A549 (cell line): ENCODE measurements around the gene STOX1. TPM values are rescaled to one million over a fixed set of nuclear protein-coding genes. Genes with fewer than 3 reads are reported as not detected.
A peak's percentile ranks its signal among the peaks of the same experiment; 100 is the strongest.
"Not testable (repeated sequence)": the region's sequence is repeated elsewhere in the genome, so short reads cannot be mapped to it uniquely, and the experiment has no call there.

ENCODE experiments used
- ATAC-seq, 2 experiments: fragments of 200-7000 bp in 1 of 2; fragments of >200 bp in 1 of 2; cut with Nextera tagmentation in 1 of 2; cut with Tn5 transposase in 1 of 2; 3 replicates each; pipeline versions ENCODE4 v1.8.0 to v1.9.1; 2018 to 2020; ENCODE audit warnings: mild to moderate bottlenecking in 1 of 2, moderate library complexity in 1 of 2
- CTCF ChIA-PET: fragments of 300-600 bp; sonication (Branson Sonifier 250); formaldehyde crosslinking; extraction: SDS; loops from one replicate; lab custom pipeline; 2021; ENCODE audit warnings: antibody characterized with exemption, inconsistent platforms; lab: Yijun Ruan, JAX
- POLR2A ChIA-PET: fragments of 350-600 bp; formaldehyde crosslinking; extraction: SDS; loops from one replicate; lab custom pipeline; 2021; ENCODE audit warnings: antibody characterized with exemption, inconsistent platforms; lab: Yijun Ruan, JAX
- DNase-seq, 2 experiments: peaks; one replicate each; pipeline versions ENCODE4 v3.0.0 to v3.0.0-alpha.2; 2011 to 2016; ENCODE audit warnings: low read depth in 1 of 2, low spot score in 1 of 2
- FAIRE-seq: peaks from 2 replicates; lab custom pipeline; 2011; peaks lifted over from hg19 to GRCh38; lab: Jason Lieb, UNC
- H3K27ac ChIP-seq, 2 experiments: fragments of >200 bp; sonication (Bioruptor Twin); formaldehyde crosslinking; 3 replicates each; pipeline ENCODE4 v1.5.1; 2016 to 2017
- H3K4me1 ChIP-seq: fragments of >200 bp; sonication (Bioruptor Twin); formaldehyde crosslinking; 3 replicates; pipeline ENCODE4 v1.6.1; 2016
- H3K4me2 ChIP-seq: fragments of >200 bp; sonication (Bioruptor Twin); formaldehyde crosslinking; 3 replicates; pipeline ENCODE4 v1.6.1; 2016
- H3K4me3 ChIP-seq: fragments of >200 bp; sonication (Bioruptor Twin); formaldehyde crosslinking; 3 replicates; pipeline ENCODE4 v1.5.1; 2016
- H3K9me3 ChIP-seq: fragments of >200 bp; sonication (Bioruptor Twin); formaldehyde crosslinking; 3 replicates; pipeline ENCODE4 v1.6.1; 2016
- BCL3 ChIP-seq: fragments of >200 bp; sonication (Bioruptor Twin); formaldehyde crosslinking; IDR thresholded peaks from 3 replicates; pipeline ENCODE4 v1.6.1; 2016
- BHLHE40 ChIP-seq: IDR thresholded peaks from 2 replicates; pipeline ENCODE4 v1.6.1; 2012; ENCODE audit warnings: low read depth, low read length, inconsistent platforms
- CBX2 ChIP-seq: fragments of 200-600 bp; sonication (generic); IDR thresholded peaks from 2 replicates; pipeline ENCODE4 v1.6.1; 2016; ENCODE audit warnings: low read depth, mild to moderate bottlenecking, borderline replicate concordance
- CBX8 ChIP-seq: fragments of 200-600 bp; sonication (generic); IDR thresholded peaks from 2 replicates; pipeline ENCODE4 v1.6.1; 2016
- CHD2 ChIP-seq: fragments of 150-350 bp; IDR thresholded peaks from 2 replicates; pipeline ENCODE4 v1.6.1; 2014; ENCODE audit warnings: low read length; ENCODE audit not compliant: partially characterized antibody
- CHD4 ChIP-seq: fragments of 200-600 bp; sonication (generic); IDR thresholded peaks from 2 replicates; pipeline ENCODE4 v1.6.1; 2016; ENCODE audit warnings: antibody characterized with exemption, mild to moderate bottlenecking, borderline replicate concordance
- EHF ChIP-seq: fragments of 250-450 bp; sonication (Bioruptor Pico); IDR thresholded peaks from 2 replicates; pipeline ENCODE4 v1.5.0; 2020; ENCODE audit warnings: mild to moderate bottlenecking
- EP300 ChIP-seq, 2 experiments: fragments of >200 bp; sonication (Bioruptor Twin); formaldehyde crosslinking; IDR thresholded peaks; 2 replicates in 1 of 2; 3 replicates in 1 of 2; pipeline ENCODE4 v1.6.1; 2016 to 2017
- ESRRA ChIP-seq: fragments of 150-350 bp; IDR thresholded peaks from 2 replicates; pipeline ENCODE4 v1.6.1; 2014; ENCODE audit warnings: mild to moderate bottlenecking, low read length, borderline replicate concordance
- HOXA7 ChIP-seq: fragments of 250-450 bp; sonication (Bioruptor Pico); IDR thresholded peaks from 2 replicates; pipeline ENCODE4 v1.5.0; 2020; ENCODE audit warnings: mild to moderate bottlenecking, moderate library complexity
- KDM1A ChIP-seq: fragments of 200-600 bp; sonication (generic); IDR thresholded peaks from 2 replicates; pipeline ENCODE4 v1.6.1; 2016; ENCODE audit warnings: low read depth, mild to moderate bottlenecking
- MAFK ChIP-seq: fragments of 450-650 bp; IDR thresholded peaks from 2 replicates; pipeline ENCODE4 v1.6.1; 2014; ENCODE audit not compliant: partially characterized antibody
- NPAS2 ChIP-seq: fragments of 250-450 bp; sonication (Bioruptor Pico); IDR thresholded peaks from 2 replicates; pipeline ENCODE4 v1.8.0; 2022; ENCODE audit warnings: mild to moderate bottlenecking, moderate library complexity, borderline replicate concordance
- POLR2A ChIP-seq: IDR thresholded peaks from 2 replicates; pipeline ENCODE4 v1.6.1; 2012; ENCODE audit warnings: mild to moderate bottlenecking, low read length
- RCOR1 ChIP-seq: fragments of 150-350 bp; IDR thresholded peaks from 2 replicates; pipeline ENCODE4 v1.6.1; 2014; ENCODE audit warnings: antibody characterized with exemption, low read length, low read depth
- REST ChIP-seq: fragments of 200-600 bp; sonication (generic); IDR thresholded peaks from 2 replicates; pipeline ENCODE4 v1.6.1; 2016; ENCODE audit warnings: antibody characterized with exemption, mild to moderate bottlenecking, moderate library complexity
- SMC3 ChIP-seq: fragments of >200 bp; sonication (Bioruptor Twin); formaldehyde crosslinking; IDR thresholded peaks from 3 replicates; pipeline ENCODE4 v1.6.1; 2018; ENCODE audit warnings: inconsistent platforms
- TFCP2L1 ChIP-seq: fragments of 250-450 bp; sonication (Bioruptor Pico); IDR thresholded peaks from 2 replicates; pipeline ENCODE4 v1.5.0; 2021; ENCODE audit warnings: mild to moderate bottlenecking
- ZFP36 ChIP-seq: fragments of 450-650 bp; IDR thresholded peaks from 2 replicates; pipeline ENCODE4 v1.6.1; 2014; ENCODE audit warnings: borderline replicate concordance; ENCODE audit not compliant: partially characterized antibody
- ZNF302 ChIP-seq: fragments of 250-450 bp; sonication (Bioruptor Pico); IDR thresholded peaks from 2 replicates; pipeline ENCODE4 v1.9.0; 2021; ENCODE audit warnings: inconsistent platforms, mild to moderate bottlenecking, moderate library complexity
- ZSCAN20 ChIP-seq: fragments of 250-450 bp; sonication (Bioruptor Pico); IDR thresholded peaks from 2 replicates; pipeline ENCODE4 v1.8.0; 2022; ENCODE audit warnings: mild to moderate bottlenecking, moderate library complexity
- WGBS: methylation state at CpG from one replicate; pipeline ENCODE4 v1.1.6; 2017; ENCODE audit errors: missing lambda C conversion rate; 5-methylcytosine and 5-hydroxymethylcytosine counted together
- polyA plus RNA-seq, 4 experiments: library from polyadenylated mRNA; depleted of rRNA in 3 of 4; stranded (reverse); fragments of >200 nt; fragmentation: RNase III in 1 of 4; extraction: RNeasy Plus Mini Kit Qiagen cat#74134 plus additional on column Dnase treatment in 1 of 4; gene quantifications; 2 replicates in 3 of 4; 3 replicates in 1 of 4; pipeline ENCODE4 v1.2.3, GENCODE V29; 2011 to 2017

Gene STOX1
- polyA plus RNA-seq, 2 of the 4 experiments (the other 2 are of a cell fraction): 0.94 to 1.6 TPM

GRCh38 chr10:68932860-68933259 is 105.5 kb downstream of the STOX1 start:
- CTCF ChIA-PET: interaction anchor here (1.2 to 2.1 kb wide), 3 partner anchors 9 to 23 kb away, joined by 3 to 6 read pairs (median 4); partner anchors contain the start of gene DDX21
- DNase-seq, FAIRE-seq, H3K4me2 ChIP-seq, H3K27ac ChIP-seq, H3K4me3 ChIP-seq, H3K9me3 ChIP-seq, POLR2A ChIA-PET, ATAC-seq, H3K4me1 ChIP-seq: not testable (repeated sequence)
- 88% methylated on average over 3 of the region's 3 CpGs for WGBS

GRCh38 chr10:68934994-68935393 is 107.7 kb downstream of the STOX1 start:
- CTCF ChIA-PET: interaction anchor here (0.6 kb wide), 2 partner anchors 11 to 534 kb away, joined by 3 read pairs; no protein-coding TSS in a partner anchor
- Histone ChIP-seq H3K27ac (no peak overlapping the region), H3K4me2 (no peak overlapping the region), H3K4me1 (peaks cover 9% of the 10 kb centered on the region; the same call in 2 of the 3 replicates), H3K9me3 (no peaks in the 10 kb centered on the region), H3K4me3 (no peak overlapping the region)
- no peak for TF ChIP-seq ZSCAN20 (CRISPR knock-in tag)
- TF ChIP-seq BCL3: no peak
- no peak for TF ChIP-seq EP300 (IDR thresholded peaks at IDR 0.05)
- TF ChIP-seq BHLHE40: no peak
- TF ChIP-seq CHD2: no peak
- no peak for TF ChIP-seq ESRRA
- no peak for TF ChIP-seq SMC3
- DNase-seq (no peak), ATAC-seq (no peak), FAIRE-seq (no peak)
- POLR2A ChIA-PET: interaction anchor here (1.2 kb wide), 1 partner anchor 21 kb away, joined by 3 read pairs; the partner anchor contains the start of gene DDX21

GRCh38 chr10:68938117-68938516 is 110.8 kb downstream of the STOX1 start:
- H3K4me1 ChIP-seq: peaks cover 9% of the 10 kb centered on the region; the same call in 2 of the 3 replicates
- TF ChIP-seq CBX2 (no peak), BCL3 (no peak), ZSCAN20 (CRISPR knock-in tag) (no peak), CHD4 (no peak), KDM1A (no peak), REST (no peak), EHF (CRISPR knock-in tag) (no peak), MAFK (no peak), ZFP36 (no peak), BHLHE40 (no peak), CBX8 (no peak), TFCP2L1 (CRISPR knock-in tag) (no peak), HOXA7 (CRISPR knock-in tag) (no peak), RCOR1 (no peak), ZNF302 (CRISPR knock-in tag) (no peak), NPAS2 (CRISPR knock-in tag) (no peak), POLR2A (no peak)
- TF ChIP-seq, all 56 proteins: peak for 0
- CTCF ChIA-PET: interaction anchor here (1.6 to 1.9 kb wide), 2 partner anchors 11 to 14 kb away, joined by 4 to 5 read pairs; no protein-coding TSS in a partner anchor
- no peaks in the 10 kb centered on the region for H3K9me3 ChIP-seq
- POLR2A ChIA-PET: no interaction called here
- no peak overlapping the region for H3K27ac ChIP-seq
- DNase-seq (peak in 1 of 2 experiments; percentile 8), FAIRE-seq (no peak), ATAC-seq (no peak)
- 85% methylated on average over 2 of the region's 2 CpGs for WGBS
- no peak overlapping the region for H3K4me3 ChIP-seq
- H3K4me2 ChIP-seq: no peak overlapping the region
